ENCODE results near the gene C1orf226. TPM values are rescaled to one million over a fixed set of nuclear protein-coding genes. Genes with fewer than 3 reads are reported as not detected.

The C1orf226 gene
- total and polyA plus RNA-seq, 9 of the 15 experiments (the other 6 are each of a cell fraction or from before 2014, with no cell fraction given) = 0.10 to 1.4 (median 0.47) TPM

- no peak for TF ChIP-seq RBM14 (IDR thresholded peaks at IDR 0.05; ENCODE audit: borderline replicate concordance, insufficient read depth, low read depth, low read length)
- TF ChIP-seq MCM2 (IDR thresholded peaks at IDR 0.05; ENCODE audit: low read depth) = no peak
- no peak for TF ChIP-seq IRF2 (CRISPR knock-in tag; IDR thresholded peaks at IDR 0.05)
- TF ChIP-seq ZNF239 (CRISPR knock-in tag; IDR thresholded peaks at IDR 0.05) = no peak
- TF ChIP-seq ARID1B (IDR thresholded peaks at IDR 0.05) = peak; percentile 98
- no peak; the same call in 1 of the 2 replicates for TF ChIP-seq ESRRA (IDR thresholded peaks at IDR 0.05; ENCODE audit: borderline replicate concordance, low read depth)
- peak in 1 of 2 experiments; percentile 19; a peak in 1 of 4 replicates for TF ChIP-seq RAD21 (CRISPR knock-in tag; conservative IDR thresholded peaks at IDR 0.05 in 1 of 2, IDR thresholded peaks at IDR 0.05 in 1 of 2)
- peak; percentile 88 for TF ChIP-seq EGR1 (conservative IDR thresholded peaks at IDR 0.05)
- TF ChIP-seq ZNF282 (CRISPR knock-in tag; IDR thresholded peaks at IDR 0.05) = no peak
- TF ChIP-seq ZNF311 (CRISPR knock-in tag; IDR thresholded peaks at IDR 0.05) = peak; percentile 77; the same call in 1 of the 2 replicates
- TF ChIP-seq ATF6 (CRISPR knock-in tag; IDR thresholded peaks at IDR 0.05) = no peak
- TF ChIP-seq ELF2 (CRISPR knock-in tag; IDR thresholded peaks at IDR 0.05) = no peak
- TF ChIP-seq ZNF280A (IDR thresholded peaks at IDR 0.05; ENCODE audit: low read depth, partially characterized antibody) = no peak
- TF ChIP-seq, protein P1, sequence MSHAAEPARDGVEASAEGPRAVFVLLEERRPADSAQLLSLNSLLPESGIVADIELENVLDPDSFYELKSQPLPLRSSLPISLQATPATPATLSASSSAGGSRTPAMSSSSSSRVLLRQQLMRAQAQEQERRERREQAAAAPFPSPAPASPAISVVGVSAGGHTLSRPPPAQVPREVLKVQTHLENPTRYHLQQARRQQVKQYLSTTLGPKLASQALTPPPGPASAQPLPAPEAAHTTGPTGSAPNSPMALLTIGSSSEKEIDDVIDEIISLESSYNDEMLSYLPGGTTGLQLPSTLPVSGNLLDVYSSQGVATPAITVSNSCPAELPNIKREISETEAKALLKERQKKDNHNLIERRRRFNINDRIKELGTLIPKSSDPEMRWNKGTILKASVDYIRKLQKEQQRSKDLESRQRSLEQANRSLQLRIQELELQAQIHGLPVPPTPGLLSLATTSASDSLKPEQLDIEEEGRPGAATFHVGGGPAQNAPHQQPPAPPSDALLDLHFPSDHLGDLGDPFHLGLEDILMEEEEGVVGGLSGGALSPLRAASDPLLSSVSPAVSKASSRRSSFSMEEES (CRISPR knock-in tag; IDR thresholded peaks at IDR 0.05) = no peak
- no peak for TF ChIP-seq ZNF398 (CRISPR knock-in tag; IDR thresholded peaks at IDR 0.05)
- peak; percentile 68 for TF ChIP-seq EP400 (IDR thresholded peaks at IDR 0.05)
- TF ChIP-seq STAG1 (CRISPR knock-in tag; IDR thresholded peaks at IDR 0.05; ENCODE audit: borderline replicate concordance) = no peak
- no peak; the same call in 1 of the 2 replicates for TF ChIP-seq TOE1 (IDR thresholded peaks at IDR 0.05; ENCODE audit: borderline replicate concordance)
- no peak for TF ChIP-seq TOE1 (CRISPR knock-in tag; IDR thresholded peaks at IDR 0.05; ENCODE audit: borderline replicate concordance, low read depth)
- no peak for TF ChIP-seq RBM25 (IDR thresholded peaks at IDR 0.05; ENCODE audit: low read depth, low read length, severe bottlenecking)
Measured at GRCh38 chr1:162386292-162387225, 5.0 kb downstream of the C1orf226 start (continued).
